ENCODE data around the gene NMRAL1. TPM values are rescaled to one million over a fixed set of nuclear protein-coding genes. Genes with fewer than 3 reads are reported as not detected.

Gene NMRAL1
- polyA plus RNA-seq, 3 donors = 31.4 to 44.2 (median 37.3) TPM

DNA sequence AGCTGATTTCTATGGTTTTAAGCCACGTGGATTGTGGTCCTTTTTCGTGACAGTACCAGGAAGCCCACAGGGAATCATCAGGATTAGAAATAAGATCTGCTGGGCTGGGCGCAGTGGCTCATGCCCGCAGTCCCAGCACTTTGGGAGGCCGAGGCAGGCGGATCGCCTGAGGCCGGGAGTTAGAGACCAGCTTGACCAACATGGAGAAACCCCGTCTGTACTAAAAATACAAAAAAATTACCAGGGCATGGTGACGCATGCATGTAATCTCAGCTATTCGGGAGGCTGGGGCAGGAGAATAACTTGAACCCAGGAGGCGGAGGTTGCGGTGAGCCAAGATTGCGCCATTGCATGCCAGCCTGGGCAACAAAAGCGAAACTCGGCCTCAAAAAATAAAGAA, 6.5 kb downstream of the NMRAL1 start:
- DNase-seq (ENCODE audit: low read depth in 3 of 3, low spot score in 2 of 3) = no peak

DNA sequence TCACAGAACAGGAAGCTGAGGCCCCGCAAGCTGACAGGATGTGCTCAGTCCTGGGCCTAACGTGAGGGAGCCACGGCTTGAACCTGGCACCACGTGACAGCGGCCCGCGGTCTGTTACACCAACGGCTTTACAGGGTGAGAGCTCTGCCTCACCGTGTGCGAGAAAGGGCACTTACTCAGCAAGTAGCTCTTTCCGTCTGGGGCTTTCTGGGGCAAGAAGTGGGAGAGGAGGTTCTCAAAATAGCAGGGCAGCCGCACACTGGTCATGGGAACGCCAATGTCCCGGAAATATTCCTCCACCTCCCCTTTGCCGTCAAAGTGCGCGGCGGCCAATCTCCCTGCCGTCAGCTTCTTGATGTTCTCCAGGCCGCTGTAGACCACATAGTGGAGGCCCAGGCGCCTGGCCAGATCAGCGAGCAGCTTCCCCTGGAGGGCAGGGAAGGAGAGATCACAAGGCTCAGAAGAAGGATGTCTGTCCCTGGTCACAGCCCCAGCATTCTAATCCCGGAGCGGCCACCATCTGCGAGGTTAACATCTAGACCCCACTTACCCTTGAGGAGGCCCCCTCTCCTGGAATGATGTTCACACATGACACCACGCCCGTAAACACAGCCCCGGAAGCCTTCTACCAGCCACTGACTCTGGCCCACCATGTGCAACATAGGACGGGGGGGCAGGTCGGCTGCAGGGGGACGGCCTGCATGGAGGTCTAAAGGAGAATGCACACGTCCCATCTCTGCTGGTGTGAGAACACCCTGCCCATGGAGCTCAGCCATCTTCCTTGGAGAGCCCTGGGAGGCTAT, 8.2 kb downstream of the NMRAL1 start:
- DNase-seq (ENCODE audit: low read depth in 3 of 3, low spot score in 2 of 3) = no peak

DNA sequence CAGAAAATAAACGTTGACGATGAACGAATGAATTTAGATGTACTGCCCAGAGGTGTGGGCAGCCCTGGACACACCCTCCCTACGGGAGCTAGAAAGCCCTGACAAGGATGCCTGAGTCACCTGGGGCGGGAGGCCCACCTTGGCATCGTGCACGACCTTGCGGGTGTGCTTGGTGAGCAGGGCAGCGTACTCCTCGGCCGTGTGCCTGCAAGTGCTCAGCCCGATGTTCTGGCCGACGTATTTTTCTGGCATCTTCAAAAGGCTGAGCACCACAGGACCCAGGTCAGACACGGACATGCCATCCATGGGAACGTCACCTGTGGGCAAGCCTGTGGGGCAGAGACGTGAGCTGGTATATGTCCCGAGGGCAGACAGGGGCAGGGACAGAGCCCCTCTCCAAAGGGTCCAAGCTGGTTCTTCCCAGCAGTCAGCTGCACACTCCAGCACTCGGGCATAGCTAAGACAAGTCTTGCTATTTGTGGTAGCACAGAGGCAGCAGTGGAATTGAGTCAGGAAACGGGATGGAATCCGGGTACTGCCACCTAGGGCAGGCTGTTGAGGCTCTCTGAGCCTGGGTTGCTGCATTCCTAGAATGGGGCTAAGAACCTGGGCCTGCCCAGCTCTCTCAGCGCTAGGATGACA, 10.8 kb downstream of the NMRAL1 start:
- no peak for DNase-seq (ENCODE audit: low read depth in 3 of 3, low spot score in 2 of 3)

DNA sequence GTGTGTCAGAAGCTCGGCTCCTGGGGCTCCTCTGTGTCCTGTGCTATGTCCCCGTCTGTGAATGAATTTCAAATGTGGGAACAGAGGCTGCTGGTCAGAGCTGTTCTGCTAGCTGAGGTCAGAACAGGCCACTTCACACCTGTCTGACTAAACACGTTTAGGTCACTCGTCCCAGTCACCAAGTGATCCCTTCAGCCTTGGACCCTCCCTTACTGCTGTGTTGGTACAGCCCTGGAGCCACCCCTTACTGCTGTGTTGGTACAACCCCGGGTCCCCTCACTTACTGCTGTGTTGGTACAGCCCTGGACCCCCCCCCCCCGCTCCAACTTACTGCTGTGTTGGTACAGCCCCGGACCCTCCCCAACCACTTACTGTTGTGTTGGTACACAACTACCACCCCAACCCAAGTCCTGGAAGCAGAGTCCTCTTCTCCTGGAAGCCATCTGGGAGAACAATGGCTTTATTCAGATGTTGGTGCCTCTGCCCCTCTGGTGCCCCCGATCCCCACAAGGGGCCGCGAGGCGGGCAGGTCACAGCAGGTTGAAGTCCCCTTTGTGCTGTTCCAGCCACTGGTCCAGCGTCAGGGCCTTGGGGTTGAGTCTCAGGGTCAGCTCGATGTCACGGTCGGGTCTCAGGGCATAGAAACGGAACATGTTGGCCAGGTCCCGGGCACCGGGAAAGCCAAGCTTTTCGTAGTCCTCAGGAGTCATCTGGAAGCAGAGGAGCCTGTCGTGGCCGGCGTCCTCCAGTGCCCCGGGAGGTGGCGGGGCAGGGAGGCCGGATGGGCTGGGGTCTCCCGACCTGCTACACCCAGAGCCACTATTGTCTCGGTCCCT, 13.0 kb downstream of the NMRAL1 start:
- DNase-seq (ENCODE audit: low read depth in 3 of 3, low spot score in 2 of 3) = no peak

DNA sequence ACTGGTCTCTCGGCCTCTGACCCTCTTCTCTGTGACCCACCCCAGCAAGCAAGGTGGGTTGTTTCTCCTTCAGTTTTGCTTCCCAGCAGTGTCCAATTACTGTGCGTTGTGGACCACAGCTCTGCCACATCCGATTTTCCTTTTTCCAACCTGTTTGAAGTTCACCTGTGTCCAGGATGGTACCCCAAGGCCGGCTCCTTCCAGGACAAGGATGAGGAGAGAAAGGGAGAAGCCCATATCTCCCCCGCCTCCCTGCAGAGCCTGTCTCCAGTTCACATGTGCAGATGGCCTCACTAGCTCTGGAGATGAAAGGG, 13.5 kb downstream of the NMRAL1 start:
- DNase-seq (ENCODE audit: low read depth in 3 of 3, low spot score in 2 of 3) = no peak

DNA sequence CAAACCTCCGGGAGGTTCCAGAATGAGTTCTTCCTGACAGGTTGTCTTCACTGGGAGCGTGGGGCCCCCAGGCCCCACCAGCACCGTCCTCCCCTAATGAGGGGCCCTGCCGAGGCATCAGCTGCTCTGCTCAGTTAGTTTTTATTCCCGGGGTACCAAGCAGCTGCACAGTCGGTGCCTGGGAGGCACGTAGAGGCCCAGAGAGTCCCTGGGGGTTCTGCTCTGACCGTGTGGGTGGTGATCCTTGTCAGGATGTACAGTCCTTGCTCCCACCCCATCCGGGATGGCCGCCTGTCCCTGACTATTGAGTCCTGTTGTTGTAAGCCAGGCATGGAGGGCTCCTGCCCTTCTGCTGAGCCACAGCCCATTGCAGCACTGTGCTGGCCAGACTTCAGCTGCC, 18.5 kb downstream of the NMRAL1 start:
- DNase-seq (ENCODE audit: low read depth in 3 of 3, low spot score in 2 of 3) = no peak

DNA sequence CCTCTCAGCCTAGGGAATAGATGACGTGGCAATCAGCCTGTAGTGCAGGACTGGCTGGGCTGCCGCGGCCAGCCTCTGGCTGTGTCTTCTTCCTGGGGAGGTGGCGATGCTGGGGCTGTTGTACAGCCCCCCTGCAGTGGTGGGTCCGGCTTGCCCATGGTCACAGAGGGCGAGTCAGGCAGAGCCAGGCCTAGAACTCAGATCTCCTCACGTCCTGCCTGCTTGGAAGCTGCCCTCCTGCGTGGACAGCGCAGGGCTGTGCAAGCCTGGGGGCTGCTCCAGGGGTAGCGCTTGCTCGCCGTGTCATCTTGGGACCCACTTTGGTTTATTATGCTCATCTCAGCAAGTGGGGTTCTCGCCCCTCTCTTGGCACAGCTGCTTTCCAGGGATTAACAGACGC, 19.3 kb downstream of the NMRAL1 start:
- DNase-seq (ENCODE audit: low read depth in 3 of 3, low spot score in 2 of 3) = no peak

DNA sequence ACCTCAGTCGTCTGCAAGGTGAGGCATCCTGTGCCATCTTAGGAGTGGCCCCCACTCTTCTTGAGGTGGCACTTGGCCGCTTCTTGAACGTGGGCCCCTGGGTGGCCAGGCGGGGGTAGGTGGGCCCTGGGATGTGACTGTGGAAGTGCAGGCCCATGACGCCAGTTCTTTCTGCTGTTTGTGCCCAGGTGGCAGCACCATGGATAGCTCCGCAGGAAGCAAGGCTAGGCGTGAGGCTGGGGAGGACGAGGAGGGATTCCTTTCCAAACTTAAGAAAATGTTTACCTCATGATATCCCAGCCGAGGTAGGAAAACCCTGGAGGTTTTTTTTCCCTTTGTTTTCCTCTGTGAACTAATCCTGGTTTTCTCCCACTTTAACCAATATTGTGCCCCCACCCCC, 19.8 kb downstream of the NMRAL1 start:
- DNase-seq (ENCODE audit: low read depth in 3 of 3, low spot score in 2 of 3) = no peak

DNA sequence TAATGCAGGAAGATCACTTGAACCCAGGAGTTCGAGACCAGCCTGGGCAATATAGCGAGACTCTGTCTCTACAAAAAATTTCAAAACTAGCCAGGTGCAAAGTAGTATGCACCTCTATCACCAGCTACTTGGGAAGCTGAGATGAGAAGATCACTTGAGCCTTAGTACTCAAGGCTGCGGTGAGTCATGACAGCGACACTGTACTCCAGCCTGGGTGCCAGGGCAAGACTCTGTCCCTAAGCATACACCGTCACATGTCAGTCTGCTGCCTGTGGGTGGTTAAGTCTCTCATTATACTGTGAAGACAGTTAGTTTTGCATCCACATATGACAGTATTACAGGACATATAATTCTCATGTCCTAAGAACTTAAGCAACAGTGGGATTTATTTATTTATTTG, 21.8 kb downstream of the NMRAL1 start:
- DNase-seq (ENCODE audit: low read depth in 3 of 3, low spot score in 2 of 3) = no peak

DNA sequence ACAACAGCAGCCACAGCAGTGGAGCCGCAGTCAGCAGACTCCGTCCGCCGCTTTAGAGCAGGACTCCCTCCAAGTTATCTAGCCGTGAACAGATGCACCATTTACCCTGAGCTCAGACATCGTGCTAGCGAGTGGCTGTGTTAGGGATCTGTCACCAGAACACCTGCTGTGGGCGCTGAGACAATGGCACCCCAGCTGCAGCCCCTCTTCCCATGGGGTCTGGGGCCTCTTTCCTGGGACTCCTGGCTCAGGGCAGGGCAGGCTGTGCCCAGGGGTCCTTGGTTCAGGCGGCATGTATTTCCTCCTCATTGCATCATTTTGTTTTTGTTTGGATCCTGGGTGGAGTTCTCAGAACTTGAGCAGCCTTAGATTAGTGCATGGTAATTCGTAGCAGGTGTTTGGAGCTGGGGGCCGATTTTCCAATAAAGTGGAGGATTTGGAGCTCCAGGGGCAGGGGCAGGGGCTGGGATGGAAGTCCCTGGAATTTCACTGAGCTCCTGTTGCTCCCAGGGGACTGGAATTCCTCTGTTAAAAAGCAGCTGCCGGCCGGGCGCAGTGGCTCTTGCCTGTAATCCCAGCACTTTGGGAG, 23.4 kb downstream of the NMRAL1 start:
- DNase-seq (ENCODE audit: low read depth in 3 of 3, low spot score in 2 of 3) = no peak

DNA sequence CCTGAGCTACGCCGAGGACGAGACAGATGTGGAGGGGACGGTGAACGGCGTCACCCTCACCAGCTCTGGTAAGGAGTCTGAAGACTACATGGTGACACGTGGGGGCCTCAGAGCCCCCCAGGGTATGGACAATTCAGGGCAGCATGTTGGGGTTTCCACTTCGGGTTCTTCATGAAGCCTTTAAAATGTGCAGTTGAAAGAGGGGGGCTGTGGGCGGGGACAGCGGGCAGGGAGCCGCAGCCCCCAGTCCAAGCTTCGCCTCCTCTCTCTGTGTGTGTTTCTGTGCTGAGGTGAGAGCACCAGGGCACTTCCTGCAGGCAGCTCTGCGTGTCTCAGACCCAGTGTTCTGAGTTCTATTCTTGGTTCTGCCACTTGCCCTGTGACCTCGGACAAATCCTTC, 24.0 kb downstream of the NMRAL1 start:
- no peak for DNase-seq (ENCODE audit: low read depth in 3 of 3, low spot score in 2 of 3)

DNA sequence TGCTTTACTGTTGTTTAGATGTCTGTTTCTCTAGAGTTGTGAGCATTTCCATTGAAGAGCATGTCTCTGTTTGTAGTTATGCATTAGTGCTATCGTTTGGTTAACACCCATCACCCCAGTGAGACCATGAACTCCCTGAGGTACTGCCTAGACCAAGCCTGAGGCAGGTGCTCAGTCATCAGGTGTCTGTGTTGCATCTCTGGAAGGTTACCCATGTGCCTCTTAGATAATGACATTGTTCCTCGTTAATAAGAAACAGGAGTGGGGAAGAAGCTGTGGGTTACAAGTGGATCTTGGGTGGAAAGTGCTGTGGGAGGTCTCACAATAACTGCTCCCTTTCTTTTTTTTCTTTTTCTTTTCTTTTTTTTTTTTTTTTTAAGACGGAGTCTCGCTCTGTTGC, 30.4 kb downstream of the NMRAL1 start:
- DNase-seq (ENCODE audit: low read depth in 3 of 3, low spot score in 2 of 3) = no peak

- no peak for DNase-seq (ENCODE audit: low read depth in 3 of 3, low spot score in 2 of 3)
These were observed 31.2 kb downstream of the NMRAL1 start for GRCh38 chr16:4443271-4443670.

GRCh38 chr16:4442371-4442770, 32.1 kb downstream of the NMRAL1 start:
- DNase-seq (ENCODE audit: low read depth in 3 of 3, low spot score in 2 of 3) = no peak

- no peak for DNase-seq (ENCODE audit: low read depth in 3 of 3, low spot score in 2 of 3)
These were observed 37.1 kb downstream of the NMRAL1 start for GRCh38 chr16:4437366-4437765.

- DNase-seq (ENCODE audit: low read depth in 3 of 3, low spot score in 2 of 3) = no peak
These were observed 38.9 kb downstream of the NMRAL1 start for GRCh38 chr16:4435337-4436067.

DNA sequence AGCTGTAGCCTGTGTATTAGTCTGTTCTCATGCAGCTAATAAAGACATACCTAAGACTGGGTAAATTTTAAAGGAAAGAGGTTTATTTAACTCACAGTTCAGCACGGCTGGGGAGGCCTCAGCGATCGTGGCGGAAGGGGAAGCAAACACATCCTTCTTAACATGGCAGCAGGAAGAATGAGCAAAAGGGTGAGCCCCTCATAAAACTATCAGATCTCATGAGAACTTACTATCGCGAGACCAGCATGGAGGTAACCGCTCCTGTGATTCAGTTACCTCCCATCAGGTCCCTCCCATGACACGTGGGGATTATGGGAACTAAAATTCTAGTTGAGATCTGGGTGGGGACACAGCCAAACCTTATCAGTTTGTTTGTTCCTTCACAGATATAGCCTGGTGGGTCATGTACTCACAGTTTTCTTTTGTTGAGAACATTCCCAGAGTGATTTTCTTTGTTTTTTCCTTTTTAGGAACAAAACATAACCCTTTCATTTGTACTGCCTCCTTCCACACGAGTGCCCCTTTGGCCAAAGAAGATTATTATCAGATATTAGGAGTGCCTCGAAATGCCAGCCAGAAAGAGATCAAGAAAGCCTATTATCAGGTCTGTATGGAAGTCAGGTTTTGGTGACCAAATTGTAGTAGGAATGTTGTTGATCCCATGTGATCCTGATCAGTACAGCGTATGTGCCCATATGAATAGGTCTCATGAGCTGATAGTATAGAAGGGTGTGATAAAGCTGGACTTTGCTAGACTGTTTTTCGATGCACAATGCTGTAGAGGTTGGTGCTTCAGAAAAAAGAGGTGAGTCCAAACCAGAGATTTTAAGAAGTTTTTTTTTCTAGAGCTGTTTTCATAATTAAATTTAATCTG, 40.3 kb downstream of the NMRAL1 start:
- DNase-seq (ENCODE audit: low read depth in 3 of 3, low spot score in 2 of 3) = no peak

DNA sequence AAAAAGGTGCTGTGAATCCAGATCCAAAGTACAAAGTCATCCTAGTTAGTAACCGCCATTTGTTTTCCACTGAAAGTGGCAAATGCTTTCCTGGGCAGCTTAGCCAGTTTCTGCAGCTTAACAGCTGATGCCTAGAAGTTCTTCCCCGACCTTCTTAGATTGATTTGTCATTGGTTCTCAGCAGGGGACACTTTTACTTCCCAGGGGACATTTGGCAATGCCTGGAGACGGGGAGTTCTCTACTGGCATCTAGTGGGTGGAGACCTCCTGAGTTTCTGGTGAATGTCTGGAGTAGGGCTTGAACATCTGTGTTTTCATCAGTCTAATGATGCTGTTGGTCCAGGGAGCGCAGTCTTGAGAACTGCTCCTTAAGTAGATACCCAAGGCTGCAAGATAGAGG, 41.2 kb downstream of the NMRAL1 start:
- no peak for DNase-seq (ENCODE audit: low read depth in 3 of 3, low spot score in 2 of 3)

DNA sequence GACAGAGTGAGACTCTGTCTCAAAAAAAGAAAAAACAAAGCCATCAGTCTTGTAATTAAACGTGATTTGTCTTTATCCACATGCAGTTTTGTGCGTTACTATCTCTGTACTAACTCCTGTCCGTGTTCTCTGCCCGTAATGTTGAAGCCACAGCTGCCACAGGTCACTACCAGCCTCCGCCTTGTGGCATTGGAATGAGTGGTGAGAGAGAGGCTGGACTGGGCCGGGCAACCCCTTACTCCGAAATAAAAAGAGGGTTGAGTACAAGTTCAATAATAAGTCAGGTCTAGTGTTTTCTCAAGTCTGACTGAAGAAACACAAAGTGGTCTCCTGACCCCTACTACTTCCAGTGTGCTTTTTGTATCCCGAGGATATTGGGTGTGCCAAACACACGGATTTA, 43.4 kb downstream of the NMRAL1 start:
- no peak for DNase-seq (ENCODE audit: low read depth in 3 of 3, low spot score in 2 of 3)

GRCh38 chr16:4428500-4428899, 45.9 kb downstream of the NMRAL1 start:
- DNase-seq (ENCODE audit: low read depth in 3 of 3, low spot score in 2 of 3) = no peak

Data from right renal cortex interstitium (tissue), 3 donors.